Immature natural killer cell (primary cell): ENCODE results near the gene PRKN. TPM values are rescaled to one million over a fixed set of nuclear protein-coding genes. Genes with fewer than 3 reads are reported as not detected.

Experiments used
- DNase-seq, 3 donors: peaks; one replicate each; pipeline ENCODE4 v3.0.0; 2022; ENCODE audit warnings: mixed read lengths in 1 of 3
- H3K27ac Mint-ChIP-seq, 6 donors: one replicate each; pipeline ENCODE4 v1.8.0; 2020; ENCODE audit warnings: mixed read lengths in 6 of 6, mild to moderate bottlenecking in 5 of 6, inconsistent platforms in 4 of 6, moderate library complexity in 3 of 6
- H3K27me3 Mint-ChIP-seq, 3 donors: one replicate each; pipeline ENCODE4 v1.8.0; 2020 to 2021; ENCODE audit warnings: low read depth in 3 of 3, mild to moderate bottlenecking in 3 of 3, mixed read lengths in 3 of 3, moderate library complexity in 3 of 3, inconsistent platforms in 1 of 3
- H3K36me3 Mint-ChIP-seq, 3 donors: one replicate each; pipeline ENCODE4 v1.8.0; 2020; ENCODE audit warnings: mixed read lengths in 3 of 3, inconsistent platforms in 2 of 3, mild to moderate bottlenecking in 2 of 3
- H3K4me1 Mint-ChIP-seq, 2 donors: one replicate each; pipeline ENCODE4 v1.8.0; 2020; ENCODE audit warnings: inconsistent platforms in 2 of 2, mild to moderate bottlenecking in 2 of 2, mixed read lengths in 2 of 2, moderate library complexity in 1 of 2
- H3K4me3 Mint-ChIP-seq, 5 donors: one replicate each; pipeline ENCODE4 v1.8.0; 2020; ENCODE audit warnings: mild to moderate bottlenecking in 5 of 5, mixed read lengths in 5 of 5, inconsistent platforms in 3 of 5, moderate library complexity in 3 of 5
- H3K9me3 Mint-ChIP-seq, 6 donors: one replicate each; pipeline ENCODE4 v1.8.0; 2020; ENCODE audit warnings: mild to moderate bottlenecking in 6 of 6, mixed read lengths in 6 of 6, inconsistent platforms in 4 of 6, moderate library complexity in 3 of 6
- polyA plus RNA-seq, 3 donors: library from polyadenylated mRNA; unstranded; fragments of 300-500 nt; fragmentation: Illumina TruSeq; gene quantifications; one replicate each; pipeline ENCODE4 v1.2.3, GENCODE V29; 2021

Gene PRKN
- polyA plus RNA-seq, 3 donors from 2014 or later, result 0.37 to 6.4 (median 2.8) TPM

DNA sequence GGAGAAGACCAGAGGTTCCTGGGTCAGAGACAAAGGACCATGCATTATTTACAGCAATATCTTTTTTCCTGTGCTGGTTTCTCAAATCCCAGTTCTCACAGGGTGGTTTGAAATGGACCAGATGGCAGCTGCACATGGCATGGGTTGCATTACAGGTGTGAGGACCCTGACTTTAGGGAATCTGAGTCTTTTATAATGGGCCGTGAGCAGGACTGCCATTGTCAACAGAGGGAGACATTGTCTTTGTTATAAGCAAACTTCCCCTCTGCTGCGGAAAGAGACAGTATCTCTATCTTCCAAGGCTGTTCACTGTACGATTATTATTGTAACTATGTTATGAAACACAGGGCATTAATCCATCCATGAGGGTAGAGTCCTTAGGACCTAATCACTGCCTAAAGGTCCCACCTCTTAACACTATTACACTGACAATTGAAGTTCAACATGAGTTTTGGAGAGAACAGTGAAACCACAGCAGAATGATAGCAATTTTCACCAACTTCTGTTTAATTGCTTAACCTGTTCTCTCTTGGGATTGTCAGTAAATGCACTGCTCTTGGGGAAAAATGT, 1297.6 kb downstream of the PRKN start:
- Mint-ChIP-seq H3K36me3 (no peaks in the 10 kb centered on the region), H3K9me3 (peaks cover 0 to 3% (median 0%) of the 10 kb centered on the region in 6 donors), H3K4me1 (no peaks in the 10 kb centered on the region), H3K27me3 (peaks cover 0 to 2% (median 0%) of the 10 kb centered on the region in 3 donors), H3K4me3 (no peak overlapping the region), H3K27ac (no peak overlapping the region)
- no peak for DNase-seq

DNA sequence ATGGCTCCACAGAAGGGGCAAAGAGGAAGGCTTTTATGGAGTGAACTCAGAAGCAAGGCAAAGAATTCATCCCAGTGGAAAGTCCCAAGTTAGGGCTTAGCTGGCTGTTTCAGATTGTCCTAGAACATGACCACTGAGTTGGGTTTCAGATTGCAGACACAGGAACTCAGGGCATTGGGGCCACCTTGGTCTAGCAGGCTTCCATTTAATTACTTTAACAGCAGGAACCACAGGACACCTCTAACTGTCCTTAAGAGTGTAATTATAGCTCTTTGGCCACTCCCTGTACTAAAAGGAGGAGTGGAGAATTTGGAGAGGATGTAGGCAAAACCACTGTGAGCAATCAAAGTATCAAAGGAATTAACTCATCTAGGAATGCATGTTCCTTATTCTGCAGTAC, 1303.1 kb downstream of the PRKN start:
- peaks cover 0 to 3% (median 0%) of the 10 kb centered on the region in 6 donors for H3K9me3 Mint-ChIP-seq
- H3K27ac Mint-ChIP-seq, result no peak overlapping the region
- H3K36me3 Mint-ChIP-seq, result no peaks in the 10 kb centered on the region
- DNase-seq, result no peak
- peaks cover 0 to 7% (median 3%) of the 10 kb centered on the region in 3 donors for H3K27me3 Mint-ChIP-seq
- H3K4me3 Mint-ChIP-seq, result no peak overlapping the region
- H3K4me1 Mint-ChIP-seq, result no peaks in the 10 kb centered on the region

DNA sequence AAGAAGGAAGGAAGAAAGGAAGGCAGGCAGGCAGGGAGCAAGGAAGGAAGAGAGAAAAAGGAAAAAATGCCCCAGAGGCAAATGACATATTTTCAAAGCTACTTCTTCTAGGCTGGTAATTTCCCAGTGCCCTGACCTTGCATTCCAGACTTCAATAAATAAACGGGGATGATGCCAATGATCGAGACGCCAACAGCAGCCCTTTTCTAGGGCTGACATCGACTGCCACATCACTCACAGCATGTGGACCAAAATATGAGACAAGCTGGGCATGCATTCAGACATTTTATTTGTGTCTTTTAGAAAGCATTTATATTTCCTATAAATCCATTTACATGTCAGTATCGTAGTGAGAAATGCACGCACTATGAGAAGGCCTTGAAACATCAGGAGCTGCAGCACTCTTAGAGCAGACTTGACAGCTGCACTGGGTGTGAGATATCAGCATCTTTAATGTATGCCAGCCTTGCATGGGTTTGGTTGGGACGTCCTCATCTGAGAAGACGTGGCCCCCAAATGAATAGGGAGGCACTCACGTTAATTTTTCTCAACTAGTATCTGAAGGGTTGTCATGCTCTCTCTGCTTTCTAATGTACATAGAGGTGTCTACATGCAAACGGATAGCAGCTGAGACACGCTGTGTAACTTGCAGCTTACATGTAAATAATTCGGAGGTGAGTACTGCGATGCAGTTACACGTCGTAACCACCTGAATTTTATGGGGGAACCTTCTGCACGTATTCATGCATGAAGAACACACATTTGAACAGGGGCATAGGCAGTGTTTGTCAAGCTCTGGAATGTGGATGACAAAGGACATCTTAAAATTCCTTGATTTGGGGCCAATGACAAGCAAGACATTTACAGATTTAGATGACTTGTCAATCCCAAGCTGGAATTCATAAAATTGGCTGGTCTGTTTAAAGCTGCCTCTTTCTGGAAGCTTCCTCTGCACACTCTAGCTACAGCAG, 1304.6 kb downstream of the PRKN start:
- Mint-ChIP-seq H3K9me3 (peaks cover 0 to under 1% (median 0%) of the 10 kb centered on the region in 6 donors), H3K27me3 (peaks cover 0 to 10% (median 3%) of the 10 kb centered on the region in 3 donors), H3K4me1 (no peaks in the 10 kb centered on the region), H3K4me3 (no peak overlapping the region), H3K36me3 (no peaks in the 10 kb centered on the region), H3K27ac (no peak overlapping the region)
- DNase-seq, result no peak

DNA sequence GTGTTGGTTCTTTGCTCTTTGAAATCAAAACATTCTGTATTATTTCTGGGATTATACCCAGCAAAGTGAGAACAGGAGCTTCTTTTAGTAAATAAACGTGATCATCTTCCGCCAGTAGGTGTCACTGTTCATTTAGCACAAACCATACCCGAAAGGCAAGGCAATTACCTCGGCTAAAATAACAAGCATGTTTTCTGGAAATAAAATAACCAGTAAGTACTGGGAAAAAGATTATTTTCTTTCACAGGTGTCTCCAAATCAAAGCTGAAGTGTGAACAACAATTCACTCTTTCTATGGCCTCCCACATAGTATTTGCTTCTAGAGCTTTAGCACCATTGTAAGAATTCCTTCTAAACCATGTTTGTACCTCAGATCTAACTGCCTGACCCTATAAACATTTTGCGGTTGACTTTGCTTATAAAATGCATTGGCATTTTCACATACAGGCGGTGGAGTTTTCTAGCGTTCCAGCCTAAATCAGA, 1309.1 kb downstream of the PRKN start:
- peak; percentile 39 to 49 (median 45) for DNase-seq
- H3K27me3 Mint-ChIP-seq, result peaks cover 2 to 18% (median 5%) of the 10 kb centered on the region in 3 donors
- no peaks in the 10 kb centered on the region for H3K36me3 Mint-ChIP-seq
- H3K27ac Mint-ChIP-seq, result no peak overlapping the region
- no peaks in the 10 kb centered on the region for H3K4me1 Mint-ChIP-seq
- no peaks in the 10 kb centered on the region for H3K9me3 Mint-ChIP-seq
- H3K4me3 Mint-ChIP-seq, result no peak overlapping the region

DNA sequence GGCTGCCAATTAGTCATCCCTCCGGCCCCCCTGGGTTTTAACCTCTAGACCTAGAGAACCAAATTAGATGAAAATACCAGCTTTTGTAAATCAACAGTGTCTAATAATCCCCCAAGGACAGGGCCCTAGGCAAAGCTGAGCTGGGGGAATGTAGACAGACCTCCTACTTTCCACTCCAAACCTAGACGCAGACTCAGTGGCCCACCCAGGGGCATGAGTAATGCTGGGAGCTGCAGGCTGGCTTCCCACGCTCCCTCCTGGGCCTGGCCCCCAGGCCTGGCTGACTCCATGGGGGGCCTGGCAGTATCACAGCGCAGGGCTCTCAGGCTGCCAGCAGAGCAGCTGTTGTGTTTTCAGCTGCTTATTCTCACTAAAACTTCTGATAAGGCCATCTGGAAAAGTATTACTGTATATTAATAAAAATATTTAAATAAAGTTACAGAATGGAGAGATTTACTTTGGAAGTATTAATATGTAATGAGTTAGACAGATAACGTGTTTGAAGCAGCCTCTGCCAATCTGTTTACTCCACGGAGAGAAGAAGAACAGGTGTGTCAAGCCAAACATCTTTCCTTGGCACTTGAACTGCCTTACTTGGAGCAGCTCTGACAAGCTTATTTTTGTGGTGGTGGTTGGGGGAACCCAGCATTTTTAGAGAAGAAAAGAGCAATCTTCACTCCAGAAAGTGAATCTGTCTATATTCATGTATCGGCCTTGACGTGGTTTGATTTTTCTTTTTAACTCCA, 1309.7 kb downstream of the PRKN start:
- no peak for DNase-seq
- Mint-ChIP-seq H3K27ac (no peak overlapping the region), H3K4me1 (no peaks in the 10 kb centered on the region), H3K4me3 (no peak overlapping the region), H3K36me3 (no peaks in the 10 kb centered on the region), H3K9me3 (no peaks in the 10 kb centered on the region), H3K27me3 (peaks cover 2 to 18% (median 5%) of the 10 kb centered on the region in 3 donors)

DNA sequence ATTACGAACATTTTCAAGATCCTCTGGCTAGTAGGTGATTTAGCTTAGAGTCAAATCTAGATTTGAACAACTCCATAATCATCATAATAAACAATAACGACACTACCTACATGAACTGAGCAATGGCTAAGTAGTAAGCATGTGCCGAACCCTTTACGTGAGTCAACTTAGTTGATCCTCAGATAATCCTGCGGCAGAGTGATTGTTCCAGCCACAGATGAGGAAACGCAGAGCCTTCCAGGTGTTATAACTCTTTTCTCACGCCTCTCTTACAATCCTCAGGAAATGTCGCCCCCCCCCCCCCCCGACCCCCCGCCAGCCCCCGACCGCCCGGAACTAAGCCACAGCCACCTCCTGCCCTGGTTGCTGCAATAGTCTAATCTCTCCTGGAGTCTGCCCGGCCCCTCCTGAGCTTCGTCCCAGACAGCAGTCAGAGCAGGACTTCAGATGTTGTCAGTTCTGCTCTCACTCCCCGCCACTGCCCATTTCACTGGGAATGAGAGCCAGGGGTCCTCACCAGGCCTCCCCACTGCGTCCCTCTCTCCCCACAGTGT, 1312.2 kb downstream of the PRKN start:
- Mint-ChIP-seq H3K4me3 (no peak overlapping the region), H3K27ac (no peak overlapping the region)

DNA sequence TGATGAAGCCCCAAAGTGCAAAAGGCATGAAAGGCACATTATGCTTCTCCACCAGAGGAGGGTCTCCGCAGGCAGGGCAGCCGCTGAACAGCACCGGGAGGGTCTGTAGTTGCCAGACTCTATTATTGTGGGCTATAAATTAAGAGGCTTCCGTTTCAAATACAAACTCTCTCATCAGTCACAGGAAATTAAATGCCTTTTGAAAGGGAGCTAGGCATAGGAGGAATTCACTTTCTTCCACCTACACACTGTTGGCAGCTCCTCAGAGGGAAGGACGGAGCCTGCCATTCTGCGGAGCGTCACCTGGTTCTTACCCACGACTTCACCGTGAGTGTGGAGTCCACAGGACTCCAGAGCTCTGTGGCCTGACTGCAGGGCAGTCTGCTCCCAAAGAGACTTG, 1312.9 kb downstream of the PRKN start:
- DNase-seq, result no peak
- Mint-ChIP-seq H3K9me3 (no peaks in the 10 kb centered on the region), H3K36me3 (no peaks in the 10 kb centered on the region), H3K4me1 (no peaks in the 10 kb centered on the region), H3K27ac (no peak overlapping the region), H3K27me3 (peaks cover 2 to 14% (median 2%) of the 10 kb centered on the region in 3 donors), H3K4me3 (no peak overlapping the region)

More for the DNA sequence above, 1312.2 kb downstream of the PRKN start:
- Mint-ChIP-seq H3K4me1 (no peaks in the 10 kb centered on the region), H3K36me3 (no peaks in the 10 kb centered on the region), H3K27me3 (peaks cover 2 to 14% (median 2%) of the 10 kb centered on the region in 3 donors), H3K9me3 (no peaks in the 10 kb centered on the region)
- no peak for DNase-seq

DNA sequence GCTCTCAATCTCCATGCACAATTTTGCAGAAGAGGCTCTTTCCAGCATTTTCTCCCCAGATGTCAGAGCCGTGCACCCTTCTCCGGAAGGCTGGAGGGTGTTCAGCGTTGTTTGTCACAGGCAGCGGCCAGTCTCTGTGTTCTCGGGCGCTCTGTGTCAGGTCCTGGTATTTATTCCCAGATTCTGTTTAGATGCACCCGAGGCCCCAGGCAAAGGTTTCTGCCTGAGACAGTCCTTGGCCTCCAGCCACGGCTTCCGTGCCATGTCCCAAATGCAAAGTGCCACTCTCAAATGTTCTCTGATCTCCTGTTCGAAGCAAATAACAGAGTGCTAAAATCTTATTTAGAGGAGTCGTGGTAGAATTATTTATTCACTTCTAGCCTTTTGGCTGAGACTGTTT, 1313.4 kb downstream of the PRKN start:
- Mint-ChIP-seq H3K36me3 (no peaks in the 10 kb centered on the region), H3K27ac (no peak overlapping the region), H3K4me3 (no peak overlapping the region), H3K27me3 (peaks cover 2 to 14% (median 2%) of the 10 kb centered on the region in 3 donors), H3K9me3 (no peaks in the 10 kb centered on the region), H3K4me1 (no peaks in the 10 kb centered on the region)
- no peak for DNase-seq

DNA sequence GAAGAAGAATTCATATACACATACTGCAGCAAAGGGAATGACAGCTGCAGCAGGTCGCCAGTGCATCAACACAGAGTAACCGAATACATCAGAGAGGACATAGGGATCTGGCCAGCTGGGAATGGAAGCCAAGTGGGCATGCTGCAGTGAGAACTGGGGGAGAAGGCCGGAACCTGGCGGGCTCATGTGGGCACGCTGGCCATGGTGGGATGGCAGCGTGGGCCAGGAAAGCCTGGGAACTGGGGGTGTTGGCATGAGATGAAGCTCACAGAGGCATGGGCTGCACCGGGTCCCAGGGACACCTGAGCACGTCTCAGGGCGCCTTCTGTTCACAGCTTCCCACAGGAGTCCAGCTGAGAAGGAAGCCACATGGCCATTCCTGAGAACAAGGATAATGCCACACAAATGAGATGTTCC, 1314.2 kb downstream of the PRKN start:
- Mint-ChIP-seq H3K27ac (no peak overlapping the region), H3K4me3 (no peak overlapping the region), H3K36me3 (no peaks in the 10 kb centered on the region), H3K9me3 (no peaks in the 10 kb centered on the region), H3K27me3 (peaks cover 2 to 12% (median 2%) of the 10 kb centered on the region in 3 donors), H3K4me1 (no peaks in the 10 kb centered on the region)
- no peak for DNase-seq

DNA sequence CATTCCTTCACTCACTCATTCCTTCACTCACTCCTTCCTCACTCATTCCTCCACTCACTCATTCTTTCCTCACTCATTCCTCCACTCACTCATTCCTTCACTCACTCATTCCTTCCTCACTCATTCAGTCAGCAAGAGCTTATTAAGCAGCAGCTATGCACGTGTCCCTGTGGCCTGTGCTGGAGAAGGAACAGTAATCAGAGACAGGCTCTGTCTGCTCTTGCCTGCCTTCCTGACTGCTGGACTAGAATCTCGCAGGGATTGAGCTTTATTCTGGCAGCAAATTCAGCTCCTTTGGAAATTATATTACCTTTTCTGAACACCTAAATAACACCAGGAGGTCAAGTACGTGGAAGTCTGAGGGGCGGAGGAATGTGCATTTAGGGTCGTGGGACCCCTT, 1314.8 kb downstream of the PRKN start:
- no peak for DNase-seq
- Mint-ChIP-seq H3K4me3 (no peak overlapping the region), H3K9me3 (no peaks in the 10 kb centered on the region), H3K27me3 (peaks cover 2 to 11% (median 2%) of the 10 kb centered on the region in 3 donors), H3K27ac (no peak overlapping the region), H3K36me3 (no peaks in the 10 kb centered on the region), H3K4me1 (no peaks in the 10 kb centered on the region)

DNA sequence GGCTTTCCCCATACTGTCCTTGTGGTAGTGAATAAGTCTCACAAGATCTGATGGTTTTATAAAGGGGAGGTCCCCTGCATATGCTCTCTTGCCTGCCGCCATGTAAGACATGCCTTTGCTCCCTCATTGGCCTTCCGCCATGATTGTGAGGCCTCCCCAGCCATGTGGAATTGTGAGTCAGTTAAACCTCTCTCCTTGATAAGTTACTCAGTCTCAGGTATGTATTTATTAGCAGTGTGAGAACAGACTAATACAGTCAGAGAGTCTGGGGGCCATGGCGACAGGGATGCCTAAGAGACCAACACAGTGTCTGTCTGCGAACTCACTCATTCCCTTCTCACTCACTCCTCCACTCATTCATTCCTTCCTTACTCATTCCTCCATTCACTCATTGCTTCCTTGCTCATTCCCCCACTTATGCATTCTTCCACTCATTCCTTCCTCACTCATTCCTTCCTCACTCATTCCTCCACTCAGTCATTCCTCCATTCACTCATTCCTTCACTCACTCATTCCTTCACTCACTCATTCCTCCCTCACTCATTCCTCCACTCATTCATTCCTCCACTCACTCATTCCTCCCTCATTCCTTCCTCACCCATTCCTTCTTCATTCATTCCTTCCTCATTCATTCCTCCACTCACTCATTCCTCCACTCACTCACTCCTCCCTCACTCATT, 1316.2 kb downstream of the PRKN start:
- Mint-ChIP-seq H3K4me3 (no peak overlapping the region), H3K4me1 (no peaks in the 10 kb centered on the region), H3K36me3 (no peaks in the 10 kb centered on the region), H3K27ac (no peak overlapping the region), H3K27me3 (peaks cover 2 to 9% (median 2%) of the 10 kb centered on the region in 3 donors), H3K9me3 (no peaks in the 10 kb centered on the region)
- DNase-seq, result no peak

DNA sequence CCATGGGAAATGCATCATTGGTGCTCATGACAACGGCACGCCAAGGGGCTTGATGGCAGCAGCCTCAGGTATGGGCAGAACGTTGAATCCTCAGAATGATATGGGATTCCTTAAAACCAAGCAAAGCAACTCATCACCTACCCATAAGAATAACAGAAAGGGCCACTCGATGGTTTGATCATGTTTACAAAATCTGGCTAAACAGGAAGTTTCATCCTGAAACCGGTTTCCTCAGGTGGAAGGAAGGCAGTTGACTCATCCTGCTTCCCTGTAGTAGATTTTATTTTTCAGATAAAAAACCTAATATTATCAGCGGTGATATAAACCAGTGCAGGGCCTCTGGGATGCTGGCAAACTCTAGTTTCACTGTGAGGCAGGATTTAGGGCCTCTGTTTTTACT, 1316.8 kb downstream of the PRKN start:
- no peak for DNase-seq
- Mint-ChIP-seq H3K9me3 (no peaks in the 10 kb centered on the region), H3K4me3 (no peak overlapping the region), H3K4me1 (no peaks in the 10 kb centered on the region), H3K27ac (no peak overlapping the region), H3K27me3 (peaks cover 2 to 7% (median 2%) of the 10 kb centered on the region in 3 donors), H3K36me3 (no peaks in the 10 kb centered on the region)

DNA sequence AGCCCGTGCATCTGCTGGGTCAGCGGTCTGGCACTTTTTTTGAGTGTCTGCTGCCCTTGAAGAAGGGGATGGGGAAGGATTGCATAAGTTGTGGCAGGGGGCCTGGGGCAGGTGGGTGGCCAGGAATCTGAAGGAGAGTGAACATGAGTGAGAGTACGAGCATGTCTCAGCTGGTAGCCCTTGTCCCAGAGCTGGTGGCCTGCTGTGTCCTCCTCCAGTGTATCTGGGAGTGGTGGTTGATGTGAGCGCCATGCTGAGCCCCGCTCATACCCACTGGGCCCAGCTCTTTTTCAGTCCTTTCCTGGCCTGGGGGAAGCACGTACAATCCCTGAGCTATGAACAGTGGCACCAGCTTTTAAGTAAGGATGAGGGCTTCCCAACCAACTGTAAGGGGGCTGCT, 1317.5 kb downstream of the PRKN start:
- peaks cover 2 to 7% (median 2%) of the 10 kb centered on the region in 3 donors for H3K27me3 Mint-ChIP-seq

More for the DNA sequence above, 1317.5 kb downstream of the PRKN start:
- Mint-ChIP-seq H3K27ac (no peak overlapping the region), H3K4me3 (no peak overlapping the region), H3K9me3 (no peaks in the 10 kb centered on the region), H3K36me3 (no peaks in the 10 kb centered on the region), H3K4me1 (no peaks in the 10 kb centered on the region)
- DNase-seq, result no peak
